ENCODE results near the gene UBE2J2.

GRCh38 chr1:1204425-1204920, 69.2 kb downstream of the UBE2J2 start:
- TF ChIP-seq REST (IDR thresholded peaks at IDR 0.05) (no peak), TAF1 (conservative IDR thresholded peaks at IDR 0.05) (no peak), ZBTB33 (IDR thresholded peaks at IDR 0.05) (no peak), CTCF (IDR thresholded peaks at IDR 0.05; ENCODE audit: low read depth, low read length, missing input control) (no peak), RAD21 (IDR thresholded peaks at IDR 0.05) (no peak), SP1 (IDR thresholded peaks at IDR 0.05) (no peak), EGR1 (IDR thresholded peaks at IDR 0.05; ENCODE audit: low read depth in 2 of 2) (no peak), GABPA (IDR thresholded peaks at IDR 0.05 in 1 of 2, conservative IDR thresholded peaks at IDR 0.05 in 1 of 2) (no peak), ATF3 (IDR thresholded peaks at IDR 0.05) (no peak), NR2F2 (IDR thresholded peaks at IDR 0.05) (no peak), FOXA2 (IDR thresholded peaks at IDR 0.05) (no peak)
